Gastrocnemius medialis (tissue), 4 donors: Measurements from ENCODE around the gene NIPSNAP3A.

ENCODE experiments used
- POLR2A ChIP-seq, 2 donors: fragments of 450-650 bp; IDR thresholded peaks; one replicate each; pipeline ENCODE4 v1.6.1; 2017; ENCODE audit warnings: antibody characterized with exemption in 2 of 2, mild to moderate bottlenecking in 2 of 2, moderate library complexity in 2 of 2
- TF ChIP-seq, protein P1 (sequence below), 5 experiments: fragments of 450-650 bp in 3 of 5; fragments of 200-600 bp in 2 of 5; sonication (generic) in 2 of 5; IDR thresholded peaks in 4 of 5; conservative IDR thresholded peaks in 1 of 5; 1 replicate in 4 of 5; 2 replicates in 1 of 5; pipeline ENCODE4 v1.5.1; 2016 to 2019; ENCODE audit warnings: antibody characterized with exemption in 5 of 5, mild to moderate bottlenecking in 3 of 5, moderate library complexity in 3 of 5

DNA sequence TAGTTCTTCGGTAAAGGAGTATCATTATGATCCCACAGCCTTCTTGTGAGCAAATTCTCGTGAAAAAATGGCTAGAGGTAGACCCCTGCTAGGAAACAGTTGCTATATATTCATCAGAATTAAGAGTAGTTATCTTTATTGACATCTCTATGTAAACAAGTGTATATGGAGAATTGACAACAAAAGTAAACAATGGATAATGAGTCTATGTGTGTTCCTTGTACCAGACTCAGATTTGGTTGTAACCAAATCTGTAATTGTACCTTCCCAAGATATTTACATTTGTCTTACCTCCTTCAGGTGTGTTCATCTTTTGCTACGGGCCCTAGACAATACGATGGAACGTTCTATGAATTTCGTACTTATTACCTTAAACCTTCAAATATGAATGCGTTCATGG lies 18.5 kb downstream of the NIPSNAP3A start:
- TF ChIP-seq, protein P1, sequence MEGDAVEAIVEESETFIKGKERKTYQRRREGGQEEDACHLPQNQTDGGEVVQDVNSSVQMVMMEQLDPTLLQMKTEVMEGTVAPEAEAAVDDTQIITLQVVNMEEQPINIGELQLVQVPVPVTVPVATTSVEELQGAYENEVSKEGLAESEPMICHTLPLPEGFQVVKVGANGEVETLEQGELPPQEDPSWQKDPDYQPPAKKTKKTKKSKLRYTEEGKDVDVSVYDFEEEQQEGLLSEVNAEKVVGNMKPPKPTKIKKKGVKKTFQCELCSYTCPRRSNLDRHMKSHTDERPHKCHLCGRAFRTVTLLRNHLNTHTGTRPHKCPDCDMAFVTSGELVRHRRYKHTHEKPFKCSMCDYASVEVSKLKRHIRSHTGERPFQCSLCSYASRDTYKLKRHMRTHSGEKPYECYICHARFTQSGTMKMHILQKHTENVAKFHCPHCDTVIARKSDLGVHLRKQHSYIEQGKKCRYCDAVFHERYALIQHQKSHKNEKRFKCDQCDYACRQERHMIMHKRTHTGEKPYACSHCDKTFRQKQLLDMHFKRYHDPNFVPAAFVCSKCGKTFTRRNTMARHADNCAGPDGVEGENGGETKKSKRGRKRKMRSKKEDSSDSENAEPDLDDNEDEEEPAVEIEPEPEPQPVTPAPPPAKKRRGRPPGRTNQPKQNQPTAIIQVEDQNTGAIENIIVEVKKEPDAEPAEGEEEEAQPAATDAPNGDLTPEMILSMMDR (IDR thresholded peaks at IDR 0.05 in 4 of 5, conservative IDR thresholded peaks at IDR 0.05 in 1 of 5), result no peak
- TF ChIP-seq POLR2A (IDR thresholded peaks at IDR 0.05), result no peak
